Hippocampal formation (tissue), 2 donors: ENCODE data around the gene MLST8.

Source experiments
- DNase-seq, 2 donors: peaks; one replicate each; lab custom pipeline; 2025; lab: John Stamatoyannopoulos, UW

Gene MLST8

GRCh38 chr16:2173366-2173765 is 31.9 kb upstream of the MLST8 start:
- no peak for DNase-seq

GRCh38 chr16:2173916-2174315 is 31.3 kb upstream of the MLST8 start:
- DNase-seq: no peak

GRCh38 chr16:2174396-2175131 is 30.7 kb upstream of the MLST8 start:
- no peak for DNase-seq

- DNase-seq: no peak
Measured at GRCh38 chr16:2175454-2175853, 29.8 kb upstream of the MLST8 start.

GRCh38 chr16:2176047-2176446 is 29.2 kb upstream of the MLST8 start:
- no peak for DNase-seq

GRCh38 chr16:2177101-2177500 is 28.2 kb upstream of the MLST8 start:
- no peak for DNase-seq

- DNase-seq: no peak
Measured at GRCh38 chr16:2177561-2177960, 27.7 kb upstream of the MLST8 start.

GRCh38 chr16:2178321-2179106 is 26.7 kb upstream of the MLST8 start:
- no peak for DNase-seq

- DNase-seq: no peak
Measured at GRCh38 chr16:2179107-2179501, 26.1 kb upstream of the MLST8 start.

GRCh38 chr16:2179576-2179975 is 25.7 kb upstream of the MLST8 start:
- no peak for DNase-seq

- no peak for DNase-seq
Measured at GRCh38 chr16:2180461-2180860, 24.8 kb upstream of the MLST8 start.

GRCh38 chr16:2180962-2181923 is 24.0 kb upstream of the MLST8 start:
- no peak for DNase-seq

GRCh38 chr16:2181952-2182351 is 23.3 kb upstream of the MLST8 start:
- DNase-seq: no peak

- no peak for DNase-seq
Measured at GRCh38 chr16:2183671-2184070, 21.6 kb upstream of the MLST8 start.

GRCh38 chr16:2184346-2184745 is 20.9 kb upstream of the MLST8 start:
- DNase-seq: no peak

- DNase-seq: no peak
Measured at GRCh38 chr16:2184962-2185361, 20.3 kb upstream of the MLST8 start.

- no peak for DNase-seq
Measured at GRCh38 chr16:2186064-2186463, 19.2 kb upstream of the MLST8 start.

- no peak for DNase-seq
Measured at GRCh38 chr16:2186505-2186904, 18.7 kb upstream of the MLST8 start.

GRCh38 chr16:2187212-2187611 is 18.0 kb upstream of the MLST8 start:
- DNase-seq: no peak

- DNase-seq: no peak
Measured at GRCh38 chr16:2188395-2188794, 16.9 kb upstream of the MLST8 start.

GRCh38 chr16:2189252-2189893 is 15.9 kb upstream of the MLST8 start:
- DNase-seq: no peak
